ENCODE data around the gene SYT14.

GRCh38 chr1:210072129-210072528 is 134.1 kb downstream of the SYT14 start:
- TF ChIP-seq CTCF (IDR thresholded peaks at IDR 0.05) (no peak), ZFX (IDR thresholded peaks at IDR 0.05; ENCODE audit: borderline replicate concordance) (no peak)
